ENCODE measurements around the gene CD2AP.

The CD2AP gene

DNA sequence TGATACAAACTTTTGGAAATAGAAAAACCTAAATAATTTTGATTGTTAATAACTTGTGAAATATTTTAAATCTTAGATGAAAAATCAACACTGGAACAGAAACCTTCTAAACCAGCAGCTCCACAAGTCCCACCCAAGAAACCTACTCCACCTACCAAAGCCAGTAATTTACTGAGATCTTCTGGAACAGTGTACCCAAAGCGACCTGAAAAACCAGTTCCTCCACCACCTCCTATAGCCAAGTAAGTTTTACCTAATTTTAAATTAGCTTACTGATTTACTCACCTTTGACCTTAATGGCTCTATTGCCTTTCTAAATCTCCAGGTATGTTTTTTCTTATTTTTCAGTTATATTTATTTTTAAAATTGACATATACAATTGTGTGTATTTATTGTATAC is 118.2 kb downstream of the CD2AP start:
- Histone ChIP-seq H2AFZ (ENCODE audit: low read length) (no peak overlapping the region), H4K20me1 (ENCODE audit: insufficient read depth, low read length) (no peaks in the 10 kb centered on the region), H3K27ac (ENCODE audit: low read length) (no peak overlapping the region), H3K79me2 (ENCODE audit: low read length) (no peaks in the 10 kb centered on the region), H3K4me3 (ENCODE audit: low read length) (no peak overlapping the region), H3K9me3 (replicated peaks; ENCODE audit: insufficient read depth, low read length) (no peaks in the 10 kb centered on the region), H3K4me2 (ENCODE audit: low read depth, low read length) (no peak overlapping the region), H3K9me2 (replicated peaks; ENCODE audit: insufficient read depth, low read length) (no peaks in the 10 kb centered on the region), H3K36me3 (replicated peaks; ENCODE audit: insufficient read depth, low read length) (no peaks in the 10 kb centered on the region), H3K9ac (ENCODE audit: low read length) (no peak overlapping the region), H3F3A (ENCODE audit: insufficient read depth, low read length) (no peaks in the 10 kb centered on the region), H3K4me1 (ENCODE audit: low read length) (no peaks in the 10 kb centered on the region), H3K27me3 (replicated peaks; ENCODE audit: insufficient read depth, low read length) (no peaks in the 10 kb centered on the region)
- TF ChIP-seq, protein P1, sequence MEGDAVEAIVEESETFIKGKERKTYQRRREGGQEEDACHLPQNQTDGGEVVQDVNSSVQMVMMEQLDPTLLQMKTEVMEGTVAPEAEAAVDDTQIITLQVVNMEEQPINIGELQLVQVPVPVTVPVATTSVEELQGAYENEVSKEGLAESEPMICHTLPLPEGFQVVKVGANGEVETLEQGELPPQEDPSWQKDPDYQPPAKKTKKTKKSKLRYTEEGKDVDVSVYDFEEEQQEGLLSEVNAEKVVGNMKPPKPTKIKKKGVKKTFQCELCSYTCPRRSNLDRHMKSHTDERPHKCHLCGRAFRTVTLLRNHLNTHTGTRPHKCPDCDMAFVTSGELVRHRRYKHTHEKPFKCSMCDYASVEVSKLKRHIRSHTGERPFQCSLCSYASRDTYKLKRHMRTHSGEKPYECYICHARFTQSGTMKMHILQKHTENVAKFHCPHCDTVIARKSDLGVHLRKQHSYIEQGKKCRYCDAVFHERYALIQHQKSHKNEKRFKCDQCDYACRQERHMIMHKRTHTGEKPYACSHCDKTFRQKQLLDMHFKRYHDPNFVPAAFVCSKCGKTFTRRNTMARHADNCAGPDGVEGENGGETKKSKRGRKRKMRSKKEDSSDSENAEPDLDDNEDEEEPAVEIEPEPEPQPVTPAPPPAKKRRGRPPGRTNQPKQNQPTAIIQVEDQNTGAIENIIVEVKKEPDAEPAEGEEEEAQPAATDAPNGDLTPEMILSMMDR (IDR thresholded peaks at IDR 0.05; ENCODE audit: low read length) = no peak
- TF ChIP-seq EZH2 (optimal IDR thresholded peaks at IDR 0.05; ENCODE audit: low read depth, low read length) (no peak), EZH2phosphoT487 (IDR thresholded peaks at IDR 0.05; ENCODE audit: low read length) (no peak)
- DNase-seq = no peak

GRCh38 chr6:47598367-47598766 is 120.8 kb downstream of the CD2AP start:
- Histone ChIP-seq H3K9me2 (replicated peaks; ENCODE audit: insufficient read depth, low read length) (no peaks in the 10 kb centered on the region), H3K27ac (ENCODE audit: low read length) (no peak overlapping the region), H3K9me3 (replicated peaks; ENCODE audit: insufficient read depth, low read length) (no peaks in the 10 kb centered on the region), H3K9ac (ENCODE audit: low read length) (no peak overlapping the region), H3K4me3 (ENCODE audit: low read length) (no peak overlapping the region), H3K27me3 (replicated peaks; ENCODE audit: insufficient read depth, low read length) (no peaks in the 10 kb centered on the region), H3K4me1 (ENCODE audit: low read length) (no peaks in the 10 kb centered on the region), H3K4me2 (ENCODE audit: low read depth, low read length) (no peak overlapping the region), H3F3A (ENCODE audit: insufficient read depth, low read length) (no peaks in the 10 kb centered on the region), H2AFZ (ENCODE audit: low read length) (no peak overlapping the region), H3K36me3 (replicated peaks; ENCODE audit: insufficient read depth, low read length) (no peaks in the 10 kb centered on the region), H4K20me1 (ENCODE audit: insufficient read depth, low read length) (no peaks in the 10 kb centered on the region), H3K79me2 (ENCODE audit: low read length) (no peaks in the 10 kb centered on the region)
- TF ChIP-seq EZH2 (optimal IDR thresholded peaks at IDR 0.05; ENCODE audit: low read depth, low read length) = no peak
- no peak for TF ChIP-seq EZH2phosphoT487 (IDR thresholded peaks at IDR 0.05; ENCODE audit: low read length)
- TF ChIP-seq, protein P1 (IDR thresholded peaks at IDR 0.05; ENCODE audit: low read length) = no peak
- DNase-seq = no peak

- H4K20me1 ChIP-seq (ENCODE audit: insufficient read depth, low read length) = no peaks in the 10 kb centered on the region
- H3K4me1 ChIP-seq (ENCODE audit: low read length) = peaks cover 8% of the 10 kb centered on the region
- TF ChIP-seq EZH2phosphoT487 (IDR thresholded peaks at IDR 0.05; ENCODE audit: low read length) (no peak), EZH2 (optimal IDR thresholded peaks at IDR 0.05; ENCODE audit: low read depth, low read length) (no peak)
- TF ChIP-seq, protein P1 (IDR thresholded peaks at IDR 0.05; ENCODE audit: low read length) = no peak
- no peaks in the 10 kb centered on the region for H3K36me3 ChIP-seq (replicated peaks; ENCODE audit: insufficient read depth, low read length)
- H3K4me2 ChIP-seq (ENCODE audit: low read depth, low read length) = no peak overlapping the region
- DNase-seq = no peak
- no peaks in the 10 kb centered on the region for H3F3A ChIP-seq (ENCODE audit: insufficient read depth, low read length)
- H3K27me3 ChIP-seq (replicated peaks; ENCODE audit: insufficient read depth, low read length) = no peaks in the 10 kb centered on the region
- no peak overlapping the region for H2AFZ ChIP-seq (ENCODE audit: low read length)
- H3K9ac ChIP-seq (ENCODE audit: low read length) = no peak overlapping the region
- H3K79me2 ChIP-seq (ENCODE audit: low read length) = no peaks in the 10 kb centered on the region
- no peak overlapping the region for H3K4me3 ChIP-seq (ENCODE audit: low read length)
- no peaks in the 10 kb centered on the region for H3K9me3 ChIP-seq (replicated peaks; ENCODE audit: insufficient read depth, low read length)
- no peaks in the 10 kb centered on the region for H3K9me2 ChIP-seq (replicated peaks; ENCODE audit: insufficient read depth, low read length)
- no peak overlapping the region for H3K27ac ChIP-seq (ENCODE audit: low read length)
These were observed 121.9 kb downstream of the CD2AP start for GRCh38 chr6:47599512-47599911.
